Astrocyte of the spinal cord (primary cell): ENCODE data around the gene APOE.
A peak's percentile ranks its signal among the peaks of the same experiment; 100 is the strongest.
"Not testable (repeated sequence)": the region's sequence is repeated elsewhere in the genome, so short reads cannot be mapped to it uniquely, and the experiment has no call there.

ENCODE experiments used
- DNase-seq: peaks from one replicate; pipeline ENCODE4 v3.0.0; 2011; ENCODE audit warnings: low read depth, low spot score
- H3K4me3 ChIP-seq: 2 replicates; pipeline ENCODE4 v1.5.1; 2011; ENCODE audit warnings: low read depth, mild to moderate bottlenecking, low read length, moderate library complexity
- CTCF ChIP-seq: IDR thresholded peaks from 2 replicates; pipeline ENCODE4 v1.5.1; 2012; ENCODE audit warnings: low read depth, mild to moderate bottlenecking, low read length, inconsistent platforms
- in situ Hi-C: cut with HindIII; loops from 2 replicates; pipeline ENCODE4 v1.10.0; 2017; ENCODE audit warnings: low sequenced_read_pairs

APOE gene

GRCh38 chr19:44905437-44906160, at the start of gene APOE:
TSS of gene APOE (plus strand) at chr19:44905796. CDS start at chr19:44906625, 829 bp downstream.
- no peak for DNase-seq
- no peak for TF ChIP-seq CTCF
- in situ Hi-C loops, result no loop called here
- peak within 1 kb of the TSS; percentile 13 for H3K4me3 ChIP-seq

DNA sequence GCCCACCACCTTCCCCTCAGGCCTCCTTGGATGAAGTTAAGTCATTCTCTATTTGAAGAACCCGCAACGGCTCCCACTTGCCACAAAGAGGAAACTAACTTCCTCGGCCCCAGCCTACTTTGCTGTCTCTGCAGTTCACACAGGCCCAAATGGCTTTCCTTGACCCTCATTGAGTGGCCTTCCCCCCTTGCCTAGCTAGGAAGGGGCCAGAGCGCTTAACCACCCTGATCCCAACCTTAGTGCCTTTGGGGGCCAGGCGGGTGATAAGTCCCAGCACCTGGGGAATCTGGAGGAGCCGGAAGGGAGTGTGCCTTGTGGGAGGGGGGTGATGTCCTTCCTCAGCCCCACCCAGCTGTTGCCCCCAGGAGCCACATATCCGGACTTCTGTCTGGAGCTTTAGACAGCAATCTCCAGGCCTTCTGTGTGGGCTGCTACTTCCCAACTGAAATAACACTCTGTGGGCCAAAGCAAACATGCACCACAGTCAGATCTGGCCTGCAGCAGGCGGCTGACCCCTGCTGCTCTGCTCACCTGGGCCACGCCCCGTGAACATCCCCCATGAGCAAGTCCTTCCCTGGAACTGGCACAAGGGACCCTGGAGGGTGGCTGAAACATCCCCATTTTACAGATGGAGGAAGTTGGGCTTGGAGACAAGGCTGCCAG, 49.0 kb upstream of the APOE start:
- H3K4me3 ChIP-seq, result no peak overlapping the region
- no peak for TF ChIP-seq CTCF
- DNase-seq, result peak; percentile 62
- in situ Hi-C loops, result no loop called here

- in situ Hi-C loops, result no loop called here
- DNase-seq, result no peak
- TF ChIP-seq CTCF, result no peak
- H3K4me3 ChIP-seq, result no peak overlapping the region
These were observed 47.8 kb upstream of the APOE start for GRCh38 chr19:44857837-44858236.

DNA sequence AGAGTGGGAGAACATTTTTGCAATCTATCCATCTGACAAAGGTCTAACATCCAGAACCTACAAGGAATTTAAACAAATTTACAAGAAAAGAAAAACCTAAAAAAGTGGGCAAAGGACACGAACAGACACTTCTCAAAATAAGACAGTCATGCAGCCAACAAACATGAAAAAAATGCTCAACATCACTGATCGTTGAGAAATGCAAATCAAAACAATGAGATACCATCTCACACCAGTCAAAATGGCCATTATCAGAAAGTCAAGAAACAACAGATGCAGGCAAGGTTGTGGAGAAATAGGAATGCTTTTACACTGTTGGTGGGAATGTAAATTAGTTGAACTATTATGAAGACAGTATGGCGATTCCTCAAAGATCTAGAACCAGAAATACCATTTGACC, 44.0 kb upstream of the APOE start:
- H3K4me3 ChIP-seq, in situ Hi-C loops, DNase-seq: not testable (repeated sequence)

DNA sequence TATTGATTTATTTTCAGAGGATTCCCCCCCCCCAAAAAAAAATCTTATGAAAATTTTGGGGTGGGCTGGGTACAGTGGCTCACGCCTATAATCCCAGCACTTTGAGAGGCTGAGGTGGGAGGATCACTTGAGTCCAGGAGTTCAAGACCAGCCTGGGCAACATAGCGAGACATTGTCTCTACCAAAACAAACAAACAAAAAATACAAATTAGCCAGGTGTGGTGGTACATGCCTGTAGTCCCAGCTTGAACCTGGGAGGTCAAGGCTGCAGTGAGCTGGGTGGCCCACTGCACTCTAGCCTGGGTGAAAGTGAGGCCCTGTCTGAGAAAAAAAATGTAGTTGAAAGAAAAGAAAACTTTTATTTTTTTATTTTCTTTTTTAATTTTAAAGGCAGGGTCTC, 41.6 kb upstream of the APOE start:
- DNase-seq, result no peak
- in situ Hi-C loops, result no loop called here
- H3K4me3 ChIP-seq, result no peak overlapping the region
- no peak for TF ChIP-seq CTCF

DNA sequence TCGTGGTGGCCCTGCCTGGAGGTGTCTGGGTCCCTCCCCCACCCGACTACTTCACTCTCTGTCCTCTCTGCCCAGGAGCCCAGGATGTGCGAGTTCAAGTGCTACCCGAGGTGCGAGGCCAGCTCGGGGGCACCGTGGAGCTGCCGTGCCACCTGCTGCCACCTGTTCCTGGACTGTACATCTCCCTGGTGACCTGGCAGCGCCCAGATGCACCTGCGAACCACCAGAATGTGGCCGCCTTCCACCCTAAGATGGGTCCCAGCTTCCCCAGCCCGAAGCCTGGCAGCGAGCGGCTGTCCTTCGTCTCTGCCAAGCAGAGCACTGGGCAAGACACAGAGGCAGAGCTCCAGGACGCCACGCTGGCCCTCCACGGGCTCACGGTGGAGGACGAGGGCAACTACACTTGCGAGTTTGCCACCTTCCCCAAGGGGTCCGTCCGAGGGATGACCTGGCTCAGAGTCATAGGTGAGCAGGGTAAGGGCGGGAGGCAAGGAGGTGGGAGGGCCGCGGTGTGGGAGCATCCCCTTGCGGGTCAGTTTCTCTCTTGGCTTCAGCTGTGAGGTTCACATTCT, 40.3 kb upstream of the APOE start:
- H3K4me3 ChIP-seq, result no peak overlapping the region
- in situ Hi-C loops, result no loop called here
- TF ChIP-seq CTCF, result no peak
- no peak for DNase-seq

- no peak for DNase-seq
- H3K4me3 ChIP-seq, result no peak overlapping the region
- in situ Hi-C loops, result no loop called here
- no peak for TF ChIP-seq CTCF
These were observed 38.9 kb upstream of the APOE start for GRCh38 chr19:44866664-44867063.
